Endothelial cell of umbilical vein (primary cell): ENCODE measurements around the gene GALNT11. TPM values are rescaled to one million over a fixed set of nuclear protein-coding genes. Genes with fewer than 3 reads are reported as not detected.

Experiments
- BruUV-seq: library from RNA; stranded (reverse); fragments of 400-500 nt; replicated peaks from 2 replicates; lab custom pipeline; 2021; lab: Mats Ljungman, UMichigan
- CTCF ChIA-PET: fragments of 300-600, 350-600 bp; sonication (Branson Sonifier 250); formaldehyde crosslinking; loops from one replicate; lab custom pipeline; 2021; ENCODE audit warnings: antibody characterized with exemption, inconsistent platforms; lab: Charles Lee
- POLR2A ChIA-PET: fragments of 300-600, 350-600 bp; sonication (Branson Sonifier 250); formaldehyde crosslinking; loops from one replicate; lab custom pipeline; 2021; ENCODE audit warnings: antibody characterized with exemption, inconsistent platforms; lab: Charles Lee
- DNase-seq: peaks from one replicate; pipeline ENCODE4 v3.0.0-alpha.2; 2011; ENCODE audit warnings: low read depth, low spot score
- FAIRE-seq: peaks from 2 replicates; lab custom pipeline; 2011; peaks lifted over from hg19 to GRCh38; lab: Jason Lieb, UNC
- H2AFZ ChIP-seq: 2 replicates; pipeline ENCODE4 v1.6.0; 2012; ENCODE audit warnings: low read depth, low read length, control low read depth, inconsistent platforms
- H3K27ac ChIP-seq: 2 replicates; pipeline ENCODE4 v1.5.1; 2011; ENCODE audit warnings: low read depth, mild to moderate bottlenecking, control low read depth, low read length, moderate library complexity; ENCODE audit not compliant: insufficient read depth
- H3K27me3 ChIP-seq, 2 experiments: 2 replicates each; pipeline versions ENCODE4 v1.6.0 to v1.6.1; 2011; ENCODE audit warnings: low read length in 2 of 2, mixed read lengths in 1 of 2; ENCODE audit not compliant: control insufficient read depth in 2 of 2, insufficient read depth in 2 of 2
- H3K36me3 ChIP-seq, 2 experiments: 2 replicates in 1 of 2; 3 replicates in 1 of 2; pipeline ENCODE4 v1.5.1; 2011; ENCODE audit warnings: low read length in 2 of 2, mild to moderate bottlenecking in 1 of 2, moderate library complexity in 1 of 2; ENCODE audit not compliant: control insufficient read depth in 2 of 2, insufficient read depth in 2 of 2; ENCODE audit errors: extremely low read depth in 1 of 2
- H3K4me1 ChIP-seq: 3 replicates; pipeline ENCODE4 v1.5.1; 2011; ENCODE audit warnings: mild to moderate bottlenecking, low read length; ENCODE audit not compliant: control insufficient read depth, insufficient read depth; ENCODE audit errors: extremely low read depth
- H3K4me2 ChIP-seq: 2 replicates; pipeline ENCODE4 v1.6.1; 2011; ENCODE audit warnings: low read length, control low read depth, mixed read lengths; ENCODE audit not compliant: insufficient read depth
- H3K4me3 ChIP-seq, 3 experiments: fragments of 200-600 bp in 1 of 3; sonication (generic), shearing (Covaris generic) in 1 of 3; replicated peaks in 1 of 3; 2 replicates each; pipeline ENCODE4 v1.5.1; 2011 to 2016; ENCODE audit warnings: control low read depth in 3 of 3, low read length in 3 of 3, mild to moderate bottlenecking in 2 of 3, inconsistent platforms in 1 of 3, low read depth in 1 of 3, moderate library complexity in 1 of 3; ENCODE audit not compliant: insufficient read depth in 1 of 3
- H3K79me2 ChIP-seq: 2 replicates; pipeline ENCODE4 v1.6.0; 2012; ENCODE audit warnings: low read length, inconsistent platforms; ENCODE audit not compliant: control insufficient read depth, insufficient read depth
- H3K9ac ChIP-seq: replicated peaks from 2 replicates; pipeline ENCODE3; 2011; ENCODE audit warnings: low read length, control low read depth; ENCODE audit not compliant: insufficient read depth; ENCODE audit errors: extremely low read depth
- H3K9me1 ChIP-seq: replicated peaks from 3 replicates; pipeline ENCODE4 v1.6.0; 2011; ENCODE audit warnings: mild to moderate bottlenecking, low read length; ENCODE audit not compliant: control insufficient read depth, insufficient read depth; ENCODE audit errors: extremely low read depth
- H3K9me3 ChIP-seq: replicated peaks from 2 replicates; pipeline ENCODE4 v1.5.1; 2012; ENCODE audit warnings: low read length, inconsistent platforms; ENCODE audit not compliant: control insufficient read depth, insufficient read depth
- H4K20me1 ChIP-seq: replicated peaks from 2 replicates; pipeline ENCODE3; 2011; ENCODE audit warnings: mild to moderate bottlenecking, low read length; ENCODE audit not compliant: control insufficient read depth, insufficient read depth; ENCODE audit errors: extremely low read depth
- CTCF ChIP-seq, 2 donors: IDR thresholded peaks; 1 replicate in 1 of 2; 2 replicates in 1 of 2; pipeline ENCODE4 v1.5.1; 2011; ENCODE audit warnings: low read length in 2 of 2, mild to moderate bottlenecking in 2 of 2, moderate library complexity in 2 of 2, control low read depth in 1 of 2, inconsistent platforms in 1 of 2, low read depth in 1 of 2; ENCODE audit not compliant: insufficient read depth in 1 of 2; ENCODE audit errors: extremely low read depth in 1 of 2
- EZH2 ChIP-seq: IDR thresholded peaks from 2 replicates; pipeline ENCODE4 v1.6.1; 2012; ENCODE audit warnings: borderline replicate concordance, low read depth, mild to moderate bottlenecking, moderate library complexity, low read length, inconsistent platforms; ENCODE audit not compliant: severe bottlenecking
- FOS ChIP-seq: IDR thresholded peaks from 2 replicates; pipeline ENCODE4 v1.6.1; 2011; ENCODE audit warnings: mild to moderate bottlenecking, low read length, moderate library complexity, borderline replicate concordance; ENCODE audit not compliant: insufficient read depth
- GATA2 ChIP-seq: IDR thresholded peaks from 2 replicates; pipeline ENCODE4 v1.7.0; 2011; ENCODE audit warnings: low read depth, mild to moderate bottlenecking, moderate library complexity, mixed read lengths, low read length; ENCODE audit not compliant: insufficient read length, insufficient read depth
- JUN ChIP-seq: IDR thresholded peaks from 2 replicates; pipeline ENCODE4 v1.6.1; 2011; ENCODE audit warnings: borderline replicate concordance, low read depth; ENCODE audit not compliant: insufficient read length, insufficient read depth
- MAX ChIP-seq: IDR thresholded peaks from 2 replicates; pipeline ENCODE4 v1.6.1; 2011; ENCODE audit not compliant: insufficient read depth, insufficient read length
- MYC ChIP-seq: IDR thresholded peaks from one replicate; pipeline ENCODE4 v1.6.1; 2011; ENCODE audit warnings: mild to moderate bottlenecking, low read depth, low read length
- POLR2A ChIP-seq: IDR thresholded peaks from 2 replicates; pipeline ENCODE4 v1.6.1; 2012; ENCODE audit warnings: low read depth, mild to moderate bottlenecking, control low read depth, low read length
- POLR2AphosphoS5 ChIP-seq: IDR thresholded peaks from 2 replicates; pipeline ENCODE4 v1.6.1; 2012; ENCODE audit warnings: low read depth, mild to moderate bottlenecking, control low read depth, low read length, moderate library complexity; ENCODE audit not compliant: insufficient read depth
- dilution Hi-C: fragments of 300-500 bp; cut with MboI; formaldehyde crosslinking; loops from one replicate; pipeline ENCODE4 v1.15.0; 2019; ENCODE audit warnings: low sequenced_read_pairs; ENCODE audit not compliant: extremely low pct_ligation_motif_present
- intact Hi-C: fragments of 100-400 bp; cut with micrococcal nuclease; formaldehyde crosslinking; loops from one replicate; pipeline ENCODE4 v1.10.0; 2022
- polyA plus RNA-seq, 4 experiments: library from polyadenylated mRNA; depleted of rRNA in 3 of 4; stranded (reverse) in 3 of 4; unstranded in 1 of 4; fragments of >200 nt; gene quantifications; 2 replicates each; pipeline versions ENCODE4 v1.2.1 to v1.2.3, GENCODE V29; 2011 to 2012; ENCODE audit warnings: missing spikeins in 1 of 4
- total RNA-seq: library from RNA; stranded (reverse); gene quantifications from 2 replicates; pipeline ENCODE4 v1.2.3, GENCODE V29; 2021

The GALNT11 gene
- total and polyA plus RNA-seq, 2 donors (not counting 3 experiments of a cell fraction or from before 2014, with no cell fraction given): 27.7 to 36.5 TPM

GRCh38 chr7:152108359-152108758 lies 82.9 kb downstream of the GALNT11 start:
- BruUV-seq: no TSS peak
- FAIRE-seq (no peak), DNase-seq (no peak)
- Histone ChIP-seq H3K27ac (no peak overlapping the region), H3K4me3 (no peak overlapping the region), H3K36me3 (peaks cover 3 to 5% of the 10 kb centered on the region in 2 experiments), H3K9me1 (no peaks in the 10 kb centered on the region), H3K4me1 (no peaks in the 10 kb centered on the region), H3K9ac (no peak overlapping the region), H3K79me2 (no peaks in the 10 kb centered on the region), H3K4me2 (no peak overlapping the region), H3K27me3 (no peaks in the 10 kb centered on the region), H4K20me1 (no peaks in the 10 kb centered on the region), H3K9me3 (no peaks in the 10 kb centered on the region), H2AFZ (no peak overlapping the region)
- CTCF ChIA-PET: no interaction called here
- dilution Hi-C loops (no loop called here), intact Hi-C loops (no loop called here)
- no peak for TF ChIP-seq EZH2
- TF ChIP-seq POLR2AphosphoS5: no peak
- TF ChIP-seq POLR2A: no peak
- no peak for TF ChIP-seq MYC
- no peak for TF ChIP-seq MAX
- POLR2A ChIA-PET: no interaction called here

- POLR2A ChIA-PET: no interaction called here
- BruUV-seq: no TSS peak
- H2AFZ ChIP-seq: no peak overlapping the region
- peaks cover under 1 to 10% of the 10 kb centered on the region in 2 experiments for H3K36me3 ChIP-seq
- dilution Hi-C loops (no loop called here), intact Hi-C loops (no loop called here)
- no peaks in the 10 kb centered on the region for H3K9me1 ChIP-seq
- no peak for FAIRE-seq
- DNase-seq: no peak
- H3K4me2 ChIP-seq: no peak overlapping the region
- H3K27me3 ChIP-seq: no peaks in the 10 kb centered on the region
- H4K20me1 ChIP-seq: no peaks in the 10 kb centered on the region
- CTCF ChIA-PET: no interaction called here
- no peaks in the 10 kb centered on the region for H3K79me2 ChIP-seq
- no peak overlapping the region for H3K9ac ChIP-seq
- no peaks in the 10 kb centered on the region for H3K9me3 ChIP-seq
- no peak for TF ChIP-seq MAX
- no peak for TF ChIP-seq MYC
- no peak for TF ChIP-seq POLR2A
- TF ChIP-seq GATA2: no peak
- TF ChIP-seq JUN: no peak
- no peak for TF ChIP-seq CTCF (IDR thresholded peaks at IDR 0.05; ENCODE audit: extremely low read depth in 1 of 2, insufficient read depth in 1 of 2, low read depth in 1 of 2, low read length in 2 of 2)
- no peak for TF ChIP-seq FOS
- no peak for TF ChIP-seq EZH2
- no peak for TF ChIP-seq POLR2AphosphoS5
- H3K4me1 ChIP-seq: no peaks in the 10 kb centered on the region
- no peak overlapping the region for H3K27ac ChIP-seq
- H3K4me3 ChIP-seq: no peak overlapping the region
These were observed 87.4 kb downstream of the GALNT11 start for GRCh38 chr7:152112829-152113228.
